Endothelial cell of umbilical vein (primary cell): ENCODE measurements around the gene MEI1.

Experiments
- CTCF ChIP-seq, 2 donors: IDR thresholded peaks; 1 replicate in 1 of 2; 2 replicates in 1 of 2; pipeline ENCODE4 v1.5.1; 2011; ENCODE audit warnings: low read length in 2 of 2, mild to moderate bottlenecking in 2 of 2, moderate library complexity in 2 of 2, control low read depth in 1 of 2, inconsistent platforms in 1 of 2, low read depth in 1 of 2; ENCODE audit not compliant: insufficient read depth in 1 of 2; ENCODE audit errors: extremely low read depth in 1 of 2
- EZH2 ChIP-seq: IDR thresholded peaks from 2 replicates; pipeline ENCODE4 v1.6.1; 2012; ENCODE audit warnings: borderline replicate concordance, low read depth, mild to moderate bottlenecking, moderate library complexity, low read length, inconsistent platforms; ENCODE audit not compliant: severe bottlenecking
- FOS ChIP-seq: IDR thresholded peaks from 2 replicates; pipeline ENCODE4 v1.6.1; 2011; ENCODE audit warnings: mild to moderate bottlenecking, low read length, moderate library complexity, borderline replicate concordance; ENCODE audit not compliant: insufficient read depth
- GATA2 ChIP-seq: IDR thresholded peaks from 2 replicates; pipeline ENCODE4 v1.7.0; 2011; ENCODE audit warnings: low read depth, mild to moderate bottlenecking, moderate library complexity, mixed read lengths, low read length; ENCODE audit not compliant: insufficient read length, insufficient read depth
- JUN ChIP-seq: IDR thresholded peaks from 2 replicates; pipeline ENCODE4 v1.6.1; 2011; ENCODE audit warnings: borderline replicate concordance, low read depth; ENCODE audit not compliant: insufficient read length, insufficient read depth
- MAX ChIP-seq: IDR thresholded peaks from 2 replicates; pipeline ENCODE4 v1.6.1; 2011; ENCODE audit not compliant: insufficient read depth, insufficient read length
- MYC ChIP-seq: IDR thresholded peaks from one replicate; pipeline ENCODE4 v1.6.1; 2011; ENCODE audit warnings: mild to moderate bottlenecking, low read depth, low read length
- POLR2A ChIP-seq: IDR thresholded peaks from 2 replicates; pipeline ENCODE4 v1.6.1; 2012; ENCODE audit warnings: low read depth, mild to moderate bottlenecking, control low read depth, low read length
- POLR2AphosphoS5 ChIP-seq: IDR thresholded peaks from 2 replicates; pipeline ENCODE4 v1.6.1; 2012; ENCODE audit warnings: low read depth, mild to moderate bottlenecking, control low read depth, low read length, moderate library complexity; ENCODE audit not compliant: insufficient read depth

- TF ChIP-seq MAX: no peak
- TF ChIP-seq POLR2AphosphoS5: no peak
- no peak for TF ChIP-seq POLR2A
- no peak for TF ChIP-seq CTCF (IDR thresholded peaks at IDR 0.05; ENCODE audit: extremely low read depth in 1 of 2, insufficient read depth in 1 of 2, low read depth in 1 of 2, low read length in 2 of 2)
- no peak for TF ChIP-seq EZH2
- no peak for TF ChIP-seq MYC
- TF ChIP-seq JUN: no peak
- no peak for TF ChIP-seq FOS
- TF ChIP-seq GATA2: no peak
Observed at GRCh38 chr22:41668971-41669911, 30.1 kb upstream of the MEI1 start.
